ENCODE results near the gene DSCAM. TPM values are rescaled to one million over a fixed set of nuclear protein-coding genes. Genes with fewer than 3 reads are reported as not detected.

Gene DSCAM
- total RNA-seq, 2 donors from 2014 or later, result 18.5 to 25.5 TPM

DNA sequence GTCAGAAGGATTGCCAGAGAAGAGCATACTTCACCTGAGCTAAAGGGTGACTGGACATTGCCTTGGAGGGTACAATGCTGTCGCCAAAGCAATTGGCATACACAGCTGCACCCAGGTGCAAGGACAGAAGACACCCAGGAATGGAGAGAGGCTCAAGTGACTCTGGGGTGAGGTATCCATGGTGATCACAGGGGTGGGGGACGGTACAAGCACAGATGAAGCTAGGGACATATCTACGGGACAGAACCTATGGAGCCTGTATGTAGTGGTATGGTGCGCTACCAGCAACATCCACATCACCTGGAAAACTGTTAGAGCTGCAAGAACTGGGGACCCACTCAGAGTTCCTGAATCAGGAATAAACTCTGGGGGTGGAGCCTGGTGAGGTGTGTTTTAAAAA lies 693.6 kb downstream of the DSCAM start:
- Histone ChIP-seq H3K4me3 (ENCODE audit: low read length) (no peak overlapping the region), H3K4me1 (ENCODE audit: control insufficient read depth, insufficient read depth, low read length) (no peaks in the 10 kb centered on the region), H3K36me3 (ENCODE audit: control insufficient read depth, insufficient read depth, low read length) (peaks cover 25% of the 10 kb centered on the region), H3K27me3 (ENCODE audit: control insufficient read depth, insufficient read depth, low read length, poor library complexity, severe bottlenecking) (no peaks in the 10 kb centered on the region), H3K9ac (ENCODE audit: extremely low read depth, low read length, poor library complexity, severe bottlenecking) (no peak overlapping the region), H3K9me3 (ENCODE audit: control insufficient read depth, low read length) (no peaks in the 10 kb centered on the region), H3K27ac (ENCODE audit: low read depth, low read length) (no peak overlapping the region)
- WGBS, 2 experiments (ENCODE audit: insufficient coverage in 1 of 2, insufficient read length in 1 of 2), result 90 to 93% methylated on average over 3 to 4 of the region's 4 CpGs
- Mint-ChIP-seq H3K4me3 (no peak overlapping the region), H3K27me3 (ENCODE audit: insufficient read depth) (no peaks in the 10 kb centered on the region), H3K27ac (no peak overlapping the region), H3K4me1 (peaks cover 4% of the 10 kb centered on the region), H3K36me3 (ENCODE audit: low read depth) (peaks cover 11% of the 10 kb centered on the region), H3K9me3 (no peaks in the 10 kb centered on the region)
- TF ChIP-seq CTCF (conservative IDR thresholded peaks at IDR 0.05), result no peak
- no peak for DNase-seq

GRCh38 chr21:40152476-40152875 lies 694.5 kb downstream of the DSCAM start:
- H3K4me1 Mint-ChIP-seq, result peaks cover 4% of the 10 kb centered on the region
- Histone ChIP-seq H3K27ac (ENCODE audit: low read depth, low read length) (no peak overlapping the region), H3K27me3 (ENCODE audit: control insufficient read depth, insufficient read depth, low read length, poor library complexity, severe bottlenecking) (no peaks in the 10 kb centered on the region), H3K9ac (ENCODE audit: extremely low read depth, low read length, poor library complexity, severe bottlenecking) (no peak overlapping the region), H3K36me3 (ENCODE audit: control insufficient read depth, insufficient read depth, low read length) (peaks cover 17% of the 10 kb centered on the region), H3K4me3 (ENCODE audit: low read length) (no peak overlapping the region), H3K9me3 (ENCODE audit: control insufficient read depth, low read length) (no peaks in the 10 kb centered on the region), H3K4me1 (ENCODE audit: control insufficient read depth, insufficient read depth, low read length) (no peaks in the 10 kb centered on the region)
- no peak for TF ChIP-seq CTCF (conservative IDR thresholded peaks at IDR 0.05)
- WGBS, 2 experiments (ENCODE audit: insufficient coverage in 1 of 2, insufficient read length in 1 of 2), result 82 to 92% methylated on average over 5 of the region's 5 CpGs
- H3K4me3 Mint-ChIP-seq, result no peak overlapping the region
- H3K36me3 Mint-ChIP-seq (ENCODE audit: low read depth), result peaks cover 8% of the 10 kb centered on the region
- no peaks in the 10 kb centered on the region for H3K9me3 Mint-ChIP-seq
- no peaks in the 10 kb centered on the region for H3K27me3 Mint-ChIP-seq (ENCODE audit: insufficient read depth)
- DNase-seq, result no peak
- H3K27ac Mint-ChIP-seq, result no peak overlapping the region

- Histone ChIP-seq H3K9ac (ENCODE audit: extremely low read depth, low read length, poor library complexity, severe bottlenecking) (no peak overlapping the region), H3K36me3 (ENCODE audit: control insufficient read depth, insufficient read depth, low read length) (peaks cover 15% of the 10 kb centered on the region), H3K4me1 (ENCODE audit: control insufficient read depth, insufficient read depth, low read length) (no peaks in the 10 kb centered on the region), H3K27me3 (ENCODE audit: control insufficient read depth, insufficient read depth, low read length, poor library complexity, severe bottlenecking) (no peaks in the 10 kb centered on the region), H3K9me3 (ENCODE audit: control insufficient read depth, low read length) (no peaks in the 10 kb centered on the region), H3K4me3 (ENCODE audit: low read length) (no peak overlapping the region), H3K27ac (ENCODE audit: low read depth, low read length) (no peak overlapping the region)
- Mint-ChIP-seq H3K4me3 (no peak overlapping the region), H3K27ac (no peak overlapping the region), H3K27me3 (ENCODE audit: insufficient read depth) (no peaks in the 10 kb centered on the region), H3K36me3 (ENCODE audit: low read depth) (peaks cover 4% of the 10 kb centered on the region), H3K4me1 (peaks cover 4% of the 10 kb centered on the region), H3K9me3 (no peaks in the 10 kb centered on the region)
- TF ChIP-seq CTCF (conservative IDR thresholded peaks at IDR 0.05), result no peak
- no peak for DNase-seq
- 93% methylated on average over 2 to 3 of the region's 3 CpGs for WGBS, 2 experiments (ENCODE audit: insufficient coverage in 1 of 2, insufficient read length in 1 of 2)
Observed at GRCh38 chr21:40151611-40152010, 695.3 kb downstream of the DSCAM start.

Measured in endodermal cell (in vitro differentiated cells).